Measurements from ENCODE around the gene CCR6. TPM values are rescaled to one million over a fixed set of nuclear protein-coding genes. Genes with fewer than 3 reads are reported as not detected.

The CCR6 gene
- total and polyA plus RNA-seq, 2 of the 13 experiments (the other 11 are each of a cell fraction or from before 2014, with no cell fraction given) = 4.5 to 8.7 TPM

- peak; percentile 47; the same call in 1 of the 2 replicates for TF ChIP-seq ZNF280D (CRISPR knock-in tag; IDR thresholded peaks at IDR 0.05)
- 0 out of 2 replicates have a peak, but pooled peaks have one; percentile 55 for TF ChIP-seq ZZZ3 (CRISPR knock-in tag; IDR thresholded peaks at IDR 0.05; ENCODE audit: borderline replicate concordance)
- TF ChIP-seq ZNF276 (CRISPR knock-in tag; IDR thresholded peaks at IDR 0.05; ENCODE audit: low read depth) = 0 out of 2 replicates have a peak, but pooled peaks have one; percentile 63
- TF ChIP-seq FOXP1 (IDR thresholded peaks at IDR 0.05) = no peak
- TF ChIP-seq FOXP1 (CRISPR knock-in tag; IDR thresholded peaks at IDR 0.05) = peak; percentile 64; the same call in 1 of the 2 replicates
- 0 out of 2 replicates have a peak, but pooled peaks have one; percentile 35 for TF ChIP-seq ZNF343 (CRISPR knock-in tag; IDR thresholded peaks at IDR 0.05)
Measured at GRCh38 chr6:167103041-167103891, 19.6 kb upstream of the CCR6 start (continued).

GRCh38 chr6:167104388-167104787 is 18.5 kb upstream of the CCR6 start:
- Histone ChIP-seq H3K4me3 (replicated peaks in 1 of 3; ENCODE audit: insufficient read depth in 1 of 3, low read depth in 2 of 3, low read length in 3 of 3) (no peak overlapping the region), H3K79me2 (ENCODE audit: insufficient read depth, low read length) (no peaks in the 10 kb centered on the region), H3K4me2 (ENCODE audit: low read depth, low read length) (no peak overlapping the region), H3K9ac (ENCODE audit: insufficient read depth, low read depth, low read length) (no peak overlapping the region), H3K9me3 (ENCODE audit: low read length) (no peaks in the 10 kb centered on the region), H3K36me3 (replicated peaks in 1 of 2; ENCODE audit: control insufficient read depth in 1 of 2, insufficient read depth in 2 of 2, low read length in 2 of 2) (no peaks in the 10 kb centered on the region), H3K4me1 (ENCODE audit: insufficient read depth, low read length) (peaks cover 24% of the 10 kb centered on the region), H3K27ac (ENCODE audit: extremely low read length, insufficient read depth, low read length) (no peak overlapping the region), H2AFZ (ENCODE audit: low read length) (no peak overlapping the region), H4K20me1 (ENCODE audit: insufficient read depth, low read length) (no peaks in the 10 kb centered on the region), H3K27me3 (ENCODE audit: control insufficient read depth in 1 of 2, insufficient read depth in 2 of 2, low read length in 2 of 2) (peaks cover 2 to 15% of the 10 kb centered on the region in 2 experiments; a peak in 3 of 5 replicates)
- POLR2A ChIA-PET = no interaction called here
- intact Hi-C loops (cut with micrococcal nuclease; ENCODE audit: unreplicated experiment) = no loop called here
- in situ Hi-C loops (cut with HindIII; ENCODE audit: extremely low pct_ligation_motif_present, low pct_unique_long_range_greater_than_20kb) = no loop called here
- WGBS (ENCODE audit: low lambda C conversion rate) = 69% methylated on average over 3 of the region's 3 CpGs
- DNase-seq (ENCODE audit: low spot score) (no peak), ATAC-seq (no peak), FAIRE-seq (no peak)
- BruUV-seq (replicated peaks) = no TSS peak
- CTCF ChIA-PET (ENCODE audit: low intra/inter-chr PET ratio, low total read pairs) = no interaction called here
- no peak for TF ChIP-seq KLF15 (CRISPR knock-in tag; IDR thresholded peaks at IDR 0.05; ENCODE audit: borderline replicate concordance)
- no peak for TF ChIP-seq ZNF280B (CRISPR knock-in tag; IDR thresholded peaks at IDR 0.05; ENCODE audit: borderline replicate concordance)
- TF ChIP-seq NR2F1 (CRISPR knock-in tag; IDR thresholded peaks at IDR 0.05) = no peak
- TF ChIP-seq USF2 (IDR thresholded peaks at IDR 0.05; ENCODE audit: low read depth, low read length) = no peak
- no peak for TF ChIP-seq USF2 (CRISPR knock-in tag; IDR thresholded peaks at IDR 0.05; ENCODE audit: borderline replicate concordance)
- TF ChIP-seq KDM5A (IDR thresholded peaks at IDR 0.05; ENCODE audit: borderline replicate concordance, low read length) = no peak

Measured in HepG2 (cell line).